ENCODE results near the gene CTDSP2. TPM values are rescaled to one million over a fixed set of nuclear protein-coding genes. Genes with fewer than 3 reads are reported as not detected.
A peak's percentile ranks its signal among the peaks of the same experiment; 100 is the strongest.
"Not testable (repeated sequence)": the region's sequence is repeated elsewhere in the genome, so short reads cannot be mapped to it uniquely, and the experiment has no call there.

Gene CTDSP2
- total RNA-seq, 2 donors from 2014 or later = 68.5 to 113 TPM

DNA sequence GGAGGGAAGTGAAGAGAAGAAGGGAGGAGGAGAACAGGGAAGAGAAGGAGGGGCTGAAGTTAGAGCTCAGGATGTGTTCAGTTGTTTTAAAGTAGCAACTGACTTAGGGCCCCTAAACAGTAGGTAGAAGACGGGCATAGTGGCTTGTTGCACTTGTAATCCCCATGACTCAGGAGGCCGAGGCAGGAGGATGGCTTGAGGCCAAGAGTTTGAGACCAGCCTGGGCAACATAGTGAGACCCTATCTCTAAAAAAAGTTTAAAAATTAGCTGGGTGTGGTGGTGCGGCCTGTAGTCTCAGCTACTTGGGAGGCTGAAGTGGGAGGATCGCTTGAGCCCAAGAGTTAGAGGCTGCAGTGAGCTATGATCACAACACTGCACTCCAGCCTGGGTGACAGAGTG lies 40.4 kb upstream of the CTDSP2 start:
- H3K4me1 Mint-ChIP-seq; H3K4me3 Mint-ChIP-seq; H3K27me3 Mint-ChIP-seq; ATAC-seq (replicated peaks); H3K9me3 Mint-ChIP-seq; H3K36me3 Mint-ChIP-seq (ENCODE audit: low read depth); H3K27ac Mint-ChIP-seq: not testable (repeated sequence)

DNA sequence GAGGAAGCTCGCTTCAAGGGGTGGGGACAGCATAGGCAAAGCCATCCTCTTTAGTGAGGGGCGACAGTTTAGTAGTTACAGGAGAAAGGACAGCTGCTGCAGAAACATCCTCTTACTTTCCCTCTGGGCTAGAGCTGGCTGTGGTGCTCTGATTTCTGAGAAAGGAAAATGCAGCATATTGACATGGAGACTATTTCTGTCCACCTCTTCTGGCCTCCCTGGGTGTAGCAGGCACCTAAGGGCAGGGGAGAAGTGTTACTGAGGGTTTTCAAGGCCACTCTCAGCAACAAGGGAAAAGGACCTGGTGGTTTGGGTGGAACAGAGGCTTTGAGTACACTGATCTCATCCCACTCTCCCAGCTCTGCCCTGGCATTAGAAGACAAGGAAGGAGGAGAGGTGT lies 40.0 kb upstream of the CTDSP2 start:
- Mint-ChIP-seq H3K27me3 (no peaks in the 10 kb centered on the region), H3K9me3 (peaks cover 4% of the 10 kb centered on the region), H3K36me3 (ENCODE audit: low read depth) (no peaks in the 10 kb centered on the region), H3K4me3 (no peak overlapping the region), H3K27ac (no peak overlapping the region), H3K4me1 (no peaks in the 10 kb centered on the region)
- no peak for ATAC-seq (replicated peaks)

DNA sequence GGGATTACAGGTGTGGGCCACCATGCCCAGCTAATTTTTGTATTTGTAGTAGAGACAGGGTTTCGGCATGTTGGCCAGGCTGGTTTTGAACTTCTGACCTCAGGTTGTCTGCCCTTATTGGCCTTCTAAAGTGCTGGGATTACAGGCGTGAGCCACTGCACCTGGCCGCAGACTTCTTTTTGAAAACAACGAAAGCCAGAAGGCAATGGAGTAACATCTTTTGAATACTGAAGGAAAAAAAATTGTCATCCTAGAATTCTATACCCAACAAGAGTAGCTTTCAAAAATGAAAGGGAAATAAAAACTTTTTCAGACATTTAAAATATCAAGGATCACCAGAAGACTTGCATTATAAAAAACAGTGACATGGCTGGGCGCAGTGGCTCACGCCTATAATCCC lies 38.7 kb upstream of the CTDSP2 start:
- ATAC-seq (replicated peaks) = no peak
- Mint-ChIP-seq H3K4me3 (no peak overlapping the region), H3K27me3 (no peaks in the 10 kb centered on the region), H3K4me1 (no peaks in the 10 kb centered on the region), H3K36me3 (ENCODE audit: low read depth) (no peaks in the 10 kb centered on the region), H3K27ac (no peak overlapping the region), H3K9me3 (peaks cover 4% of the 10 kb centered on the region)

DNA sequence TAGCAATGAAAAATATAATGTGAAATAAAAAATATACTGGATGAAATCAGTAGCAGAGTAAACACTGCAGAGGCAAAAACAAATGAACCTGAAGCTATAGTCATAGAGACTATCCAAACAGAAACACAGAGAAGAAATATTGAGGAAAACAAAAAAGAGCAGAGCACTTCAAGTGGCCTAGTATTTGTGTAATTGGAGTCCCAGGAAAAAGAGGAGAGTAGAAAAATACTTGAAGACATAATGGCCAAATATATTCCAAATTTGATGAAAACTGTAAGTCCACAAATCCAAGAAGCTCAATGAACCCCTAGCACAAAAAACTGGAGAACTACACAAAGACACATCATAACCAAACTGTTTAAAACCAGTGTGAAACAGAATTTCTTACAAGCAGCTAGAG lies 37.2 kb upstream of the CTDSP2 start:
- no peaks in the 10 kb centered on the region for H3K4me1 Mint-ChIP-seq
- no peak overlapping the region for H3K4me3 Mint-ChIP-seq
- peak overlapping the region; percentile 45 for H3K27ac Mint-ChIP-seq
- no peaks in the 10 kb centered on the region for H3K36me3 Mint-ChIP-seq (ENCODE audit: low read depth)
- ATAC-seq (replicated peaks) = no peak
- H3K9me3 Mint-ChIP-seq = peaks cover 4% of the 10 kb centered on the region
- no peaks in the 10 kb centered on the region for H3K27me3 Mint-ChIP-seq

DNA sequence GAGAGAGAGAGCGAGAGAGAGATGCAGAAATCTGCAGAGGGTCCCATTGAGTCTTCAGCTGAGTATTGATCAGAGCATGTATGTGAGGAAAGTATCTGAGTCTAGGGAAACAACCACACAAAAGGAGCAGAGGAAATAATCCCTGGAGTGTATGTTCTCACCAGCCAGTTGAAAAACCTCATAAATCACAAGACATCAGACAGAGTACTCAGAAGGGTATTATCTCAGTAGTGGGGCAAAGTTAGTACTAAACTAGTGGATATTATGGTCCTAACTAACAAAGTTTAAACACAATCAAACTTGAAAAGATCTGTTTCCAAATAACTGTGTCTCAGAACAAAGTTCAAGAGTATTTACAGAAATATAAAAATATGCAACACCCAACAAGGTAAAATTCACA lies 36.5 kb upstream of the CTDSP2 start:
- peaks cover 4% of the 10 kb centered on the region for H3K9me3 Mint-ChIP-seq
- H3K4me1 Mint-ChIP-seq = no peaks in the 10 kb centered on the region
- H3K27ac Mint-ChIP-seq = no peak overlapping the region
- no peaks in the 10 kb centered on the region for H3K27me3 Mint-ChIP-seq
- H3K36me3 Mint-ChIP-seq (ENCODE audit: low read depth) = no peaks in the 10 kb centered on the region
- ATAC-seq (replicated peaks) = no peak
- H3K4me3 Mint-ChIP-seq = no peak overlapping the region

DNA sequence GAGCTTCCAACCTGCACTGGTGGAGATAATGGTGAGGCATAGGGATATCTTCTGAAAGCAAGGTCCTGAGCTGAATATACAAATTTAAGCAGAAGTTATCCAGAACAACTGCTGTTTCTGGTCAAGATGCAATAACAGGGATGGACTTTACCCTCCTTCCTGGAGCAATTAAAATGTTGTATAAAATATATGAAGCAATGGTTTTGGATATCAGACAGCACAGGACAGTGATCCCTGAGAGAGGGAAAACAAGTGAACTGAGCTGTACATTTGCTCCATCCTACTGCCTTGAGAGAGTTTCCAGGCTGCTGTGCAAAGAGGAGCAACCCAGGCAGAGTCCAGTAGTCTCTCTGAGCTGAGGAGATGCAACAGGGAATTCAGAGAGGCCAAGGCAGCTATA lies 36.0 kb upstream of the CTDSP2 start:
- Mint-ChIP-seq H3K4me1 (no peaks in the 10 kb centered on the region), H3K36me3 (ENCODE audit: low read depth) (no peaks in the 10 kb centered on the region), H3K4me3 (no peak overlapping the region), H3K9me3 (peaks cover 4% of the 10 kb centered on the region), H3K27me3 (no peaks in the 10 kb centered on the region), H3K27ac (no peak overlapping the region)
- no peak for ATAC-seq (replicated peaks)

DNA sequence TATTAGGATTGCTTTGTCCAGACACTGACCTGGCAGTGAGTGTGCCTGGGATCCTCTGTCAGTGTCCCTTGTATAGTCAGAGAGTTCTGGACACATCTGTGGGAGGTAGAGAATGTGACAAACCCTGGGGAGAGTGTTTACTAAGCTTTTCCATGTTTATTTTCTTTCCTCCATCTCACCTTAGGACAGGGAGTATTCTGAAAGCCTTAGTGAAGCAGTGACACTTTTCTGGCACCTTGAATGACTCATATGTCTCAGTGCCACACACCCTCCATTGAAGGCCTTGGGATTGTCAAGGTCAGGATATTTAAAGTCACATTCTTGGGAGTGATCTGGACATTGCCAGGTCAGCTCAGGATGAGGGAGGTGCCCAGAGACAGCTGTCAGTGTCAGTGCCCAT lies 34.9 kb upstream of the CTDSP2 start:
- Mint-ChIP-seq H3K27ac (no peak overlapping the region), H3K4me1 (no peaks in the 10 kb centered on the region), H3K27me3 (no peaks in the 10 kb centered on the region), H3K9me3 (peaks cover 4% of the 10 kb centered on the region), H3K36me3 (ENCODE audit: low read depth) (no peaks in the 10 kb centered on the region), H3K4me3 (no peak overlapping the region)
- ATAC-seq (replicated peaks) = no peak

DNA sequence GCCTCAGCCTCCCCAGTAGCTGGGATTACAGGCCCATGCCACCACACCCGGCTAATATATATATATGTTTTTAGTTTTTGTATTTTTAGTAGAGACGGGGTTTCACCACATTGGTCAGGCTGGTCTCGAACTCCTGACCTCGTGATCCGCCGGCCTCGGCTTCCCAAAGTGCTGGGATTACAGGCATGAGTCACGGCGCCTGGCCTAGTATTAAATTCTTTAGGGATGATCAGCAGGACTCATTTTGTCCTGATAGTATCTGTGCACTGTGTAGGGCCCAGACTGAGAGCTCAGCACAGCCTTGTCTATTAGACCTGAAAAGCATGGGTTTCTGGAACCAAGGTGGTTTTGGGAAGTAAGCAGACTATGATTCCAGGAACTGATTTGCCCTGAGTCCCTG lies 34.5 kb upstream of the CTDSP2 start:
- not testable (repeated sequence) for H3K9me3 Mint-ChIP-seq; H3K4me3 Mint-ChIP-seq; H3K36me3 Mint-ChIP-seq (ENCODE audit: low read depth); ATAC-seq (replicated peaks); H3K27ac Mint-ChIP-seq; H3K4me1 Mint-ChIP-seq; H3K27me3 Mint-ChIP-seq

DNA sequence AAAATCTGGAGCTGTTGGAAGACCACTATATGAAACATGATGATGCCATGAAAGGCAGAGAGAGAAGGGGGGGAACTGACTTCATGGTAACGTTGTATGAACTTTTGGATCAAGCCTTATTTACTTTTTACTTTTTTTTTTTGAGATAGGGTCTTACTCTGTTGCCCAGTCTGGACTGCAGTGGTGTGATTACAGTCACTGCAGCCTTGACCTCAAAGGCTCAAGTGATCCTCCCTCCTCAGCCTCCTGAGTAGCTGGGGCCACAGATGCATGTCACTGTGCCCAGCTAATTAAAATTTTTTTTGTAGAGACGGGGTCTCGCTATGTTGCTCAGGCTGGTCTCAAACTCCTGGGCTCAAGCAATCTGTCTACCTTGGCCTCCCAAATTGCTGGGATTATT lies 31.3 kb upstream of the CTDSP2 start:
- H3K9me3 Mint-ChIP-seq = no peaks in the 10 kb centered on the region
- H3K4me3 Mint-ChIP-seq = no peak overlapping the region
- H3K36me3 Mint-ChIP-seq (ENCODE audit: low read depth) = no peaks in the 10 kb centered on the region
- H3K27me3 Mint-ChIP-seq = no peaks in the 10 kb centered on the region
- no peaks in the 10 kb centered on the region for H3K4me1 Mint-ChIP-seq
- H3K27ac Mint-ChIP-seq = no peak overlapping the region
- ATAC-seq (replicated peaks) = no peak

DNA sequence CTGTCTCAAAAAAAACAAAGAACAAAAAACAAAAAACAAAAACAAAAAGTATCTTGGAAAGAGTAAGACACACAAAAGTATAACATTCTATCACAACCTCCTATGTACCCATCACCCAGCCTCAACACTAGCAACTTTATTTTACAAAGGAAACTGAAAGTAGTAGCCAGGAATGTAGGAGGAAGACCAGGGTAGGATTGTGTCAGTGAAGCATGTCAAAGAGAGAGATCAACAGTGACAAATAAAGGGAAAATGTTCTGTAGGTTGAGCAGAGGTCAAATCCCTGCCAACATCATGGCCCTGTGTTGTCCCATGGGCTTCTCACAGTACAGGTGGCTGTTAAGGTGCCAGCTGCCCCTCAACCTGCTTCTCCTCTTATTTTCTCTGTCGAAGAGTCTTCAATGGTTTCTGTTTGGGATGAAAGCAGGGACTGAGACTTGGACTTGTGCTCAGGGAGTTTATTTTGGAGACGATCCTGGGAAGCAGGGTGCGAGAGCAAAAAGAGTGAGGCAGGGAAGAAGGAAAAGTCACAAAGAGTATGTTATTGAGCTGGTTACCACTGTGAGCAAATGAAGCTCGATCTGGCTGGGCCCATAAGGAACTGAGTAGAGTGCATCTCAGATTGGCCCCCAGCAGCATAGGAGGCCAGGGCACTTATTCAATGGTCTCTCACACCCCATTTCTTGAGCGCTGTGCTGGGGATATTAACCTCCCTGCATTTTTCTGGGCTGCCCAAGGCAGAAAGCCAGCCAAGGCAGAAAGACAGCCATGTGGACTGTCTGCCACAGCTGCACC lies 29.4 kb upstream of the CTDSP2 start:
- H3K27me3 Mint-ChIP-seq = no peaks in the 10 kb centered on the region
- H3K27ac Mint-ChIP-seq = no peak overlapping the region
- peak; percentile 35 for ATAC-seq (replicated peaks)
- H3K4me3 Mint-ChIP-seq = no peak overlapping the region
- H3K9me3 Mint-ChIP-seq = no peaks in the 10 kb centered on the region
- H3K4me1 Mint-ChIP-seq = no peaks in the 10 kb centered on the region
- no peaks in the 10 kb centered on the region for H3K36me3 Mint-ChIP-seq (ENCODE audit: low read depth)

DNA sequence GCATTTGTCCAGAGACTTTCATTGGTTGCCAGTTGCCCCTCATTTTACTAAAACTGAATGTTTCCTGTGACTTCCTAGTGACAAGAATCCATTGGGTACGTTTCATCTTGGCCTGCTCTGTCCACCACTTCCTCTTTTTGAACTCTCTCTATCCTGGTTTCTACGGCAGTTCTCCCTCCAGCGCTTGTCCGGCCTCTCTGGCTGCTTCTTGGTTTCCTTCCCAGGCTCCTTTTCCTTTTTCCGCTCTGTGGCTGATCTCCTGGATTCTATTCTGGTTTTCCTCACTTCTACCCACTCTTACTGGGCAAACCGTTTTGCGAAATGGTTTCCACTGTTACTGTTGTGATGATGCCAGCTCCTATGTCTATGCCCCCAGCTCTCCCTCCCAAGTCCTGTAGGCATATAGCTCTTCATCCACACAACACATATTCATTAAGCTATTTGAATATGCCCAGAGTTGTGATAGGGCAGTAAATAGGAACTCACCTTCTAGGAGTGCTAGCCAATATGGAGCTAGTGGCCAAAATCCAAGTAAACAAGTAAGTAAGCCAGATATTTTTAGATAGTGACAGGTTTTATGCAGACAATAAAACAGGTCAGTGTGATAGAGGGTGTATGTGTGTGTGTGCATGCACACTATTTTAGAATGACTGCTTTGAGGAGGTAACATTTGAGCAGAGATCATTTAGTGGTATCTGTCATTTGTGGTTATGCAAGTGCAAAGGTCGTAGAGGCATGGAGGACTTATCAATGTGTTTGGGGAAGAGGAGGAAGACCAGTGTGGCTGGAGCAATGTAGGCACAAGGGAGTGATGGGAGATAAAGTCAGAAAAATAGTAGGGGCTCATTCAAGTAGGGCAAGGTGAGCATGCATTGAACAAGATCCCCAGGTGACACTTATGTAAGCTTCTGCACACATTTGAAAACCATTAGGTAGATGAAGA lies 27.9 kb upstream of the CTDSP2 start:
- H3K9me3 Mint-ChIP-seq = no peaks in the 10 kb centered on the region
- no peaks in the 10 kb centered on the region for H3K36me3 Mint-ChIP-seq (ENCODE audit: low read depth)

DNA sequence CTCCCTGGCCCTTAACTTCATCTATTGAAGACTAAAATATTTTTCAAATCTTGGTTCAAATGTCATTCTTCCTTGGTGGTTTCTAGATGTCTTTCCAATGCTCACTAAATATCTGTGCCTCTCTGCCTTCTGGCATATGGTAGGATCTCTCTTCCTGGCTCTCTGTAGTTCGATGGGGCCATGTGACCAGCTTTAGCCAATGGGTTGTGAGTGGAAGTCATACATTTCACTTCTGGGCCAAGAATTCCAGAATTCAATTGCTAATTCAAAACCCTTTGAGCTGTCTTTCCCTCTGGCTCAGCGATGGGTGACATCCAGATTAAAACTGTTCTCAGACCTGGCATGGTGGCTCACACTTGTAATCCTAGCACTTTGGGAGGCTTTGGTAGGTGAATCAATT lies 25.8 kb upstream of the CTDSP2 start:
- no peaks in the 10 kb centered on the region for H3K9me3 Mint-ChIP-seq

More for the DNA sequence above, 27.9 kb upstream of the CTDSP2 start:
- H3K4me1 Mint-ChIP-seq = no peaks in the 10 kb centered on the region
- ATAC-seq (replicated peaks) = no peak
- H3K4me3 Mint-ChIP-seq = no peak overlapping the region
- H3K27me3 Mint-ChIP-seq = peaks cover 1% of the 10 kb centered on the region
- no peak overlapping the region for H3K27ac Mint-ChIP-seq

DNA sequence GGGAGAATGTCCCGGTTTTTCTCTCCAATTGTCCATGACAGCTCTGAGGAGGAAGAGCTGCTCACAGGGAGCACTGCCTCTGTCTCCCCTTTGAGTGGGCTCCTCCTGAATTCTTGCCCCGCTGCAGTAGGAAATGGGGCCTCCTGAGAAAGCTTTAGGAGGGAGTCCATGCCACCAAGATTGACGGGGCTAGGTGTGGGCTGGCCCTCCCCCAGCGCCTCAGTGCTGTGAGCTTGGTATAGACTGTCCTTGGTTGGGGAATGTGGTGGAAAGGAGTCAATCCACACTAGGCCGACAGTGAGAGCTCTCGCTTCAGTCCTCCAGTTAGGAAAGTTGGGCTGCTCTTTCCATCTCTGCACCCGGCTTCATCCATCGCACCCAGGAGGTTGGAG lies 23.4 kb upstream of the CTDSP2 start:
- Mint-ChIP-seq H3K27ac (no peak overlapping the region), H3K4me3 (no peak overlapping the region), H3K4me1 (no peaks in the 10 kb centered on the region), H3K36me3 (ENCODE audit: low read depth) (no peaks in the 10 kb centered on the region), H3K27me3 (peaks cover 5% of the 10 kb centered on the region), H3K9me3 (no peaks in the 10 kb centered on the region)
- no peak for ATAC-seq (replicated peaks)

More for the DNA sequence above, 25.8 kb upstream of the CTDSP2 start:
- H3K36me3 Mint-ChIP-seq (ENCODE audit: low read depth) = no peaks in the 10 kb centered on the region
- no peaks in the 10 kb centered on the region for H3K4me1 Mint-ChIP-seq
- ATAC-seq (replicated peaks) = no peak
- H3K27me3 Mint-ChIP-seq = peaks cover 5% of the 10 kb centered on the region
- H3K4me3 Mint-ChIP-seq = no peak overlapping the region
- H3K27ac Mint-ChIP-seq = no peak overlapping the region

DNA sequence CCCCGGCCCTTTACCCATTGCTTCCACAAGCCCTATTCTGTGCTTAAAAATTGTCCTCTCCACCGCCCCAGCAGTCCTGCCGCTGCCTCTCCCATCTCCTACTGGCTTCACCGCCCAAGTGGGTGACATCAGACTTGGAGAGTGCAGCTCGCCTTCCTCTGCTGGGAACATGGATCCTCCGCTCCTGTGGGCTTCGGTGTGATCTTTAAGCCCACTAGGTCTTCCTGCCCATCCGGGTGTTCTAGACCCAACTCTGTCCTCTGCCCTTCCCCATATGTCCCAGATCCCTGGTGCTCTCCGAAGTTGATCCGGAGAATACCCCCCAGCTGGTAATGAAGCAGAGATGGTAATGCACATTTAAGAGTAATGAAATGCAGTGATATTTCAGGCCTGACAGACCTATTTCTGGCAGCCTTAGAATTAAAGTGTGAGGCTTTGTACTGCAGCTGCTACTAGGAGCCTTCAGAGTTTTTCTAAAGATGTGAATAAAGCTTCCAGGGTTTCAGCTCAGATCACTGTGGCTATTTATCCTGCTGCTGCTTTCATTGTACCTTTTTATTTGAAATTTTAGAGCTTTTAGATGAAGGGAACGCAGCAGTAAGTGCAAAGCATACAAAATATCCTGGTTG lies 22.9 kb upstream of the CTDSP2 start:
- Mint-ChIP-seq H3K27me3 (peaks cover 5% of the 10 kb centered on the region), H3K4me3 (no peak overlapping the region), H3K27ac (no peak overlapping the region), H3K36me3 (ENCODE audit: low read depth) (no peaks in the 10 kb centered on the region), H3K4me1 (no peaks in the 10 kb centered on the region), H3K9me3 (no peaks in the 10 kb centered on the region)
- ATAC-seq (replicated peaks) = no peak

DNA sequence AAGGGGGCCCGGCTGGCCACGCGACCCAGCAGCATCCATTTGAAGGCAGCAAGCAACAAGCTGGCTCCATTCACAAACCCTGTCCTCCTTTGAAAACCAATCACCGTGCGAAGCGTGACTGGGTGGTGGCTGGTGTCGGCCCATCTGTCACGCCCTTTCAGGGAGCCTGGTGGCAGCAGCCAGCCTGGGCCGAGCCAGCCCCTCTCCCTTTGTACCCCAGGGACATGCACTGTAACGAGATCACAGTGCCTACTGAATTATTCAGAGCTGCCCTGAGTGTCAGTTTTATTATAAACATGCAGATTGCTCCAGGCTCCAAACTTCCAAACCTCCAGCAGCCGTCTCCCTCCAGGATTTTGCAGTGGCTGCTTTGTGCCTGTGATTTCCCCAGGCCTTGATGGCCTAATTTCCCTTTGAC lies 22.3 kb upstream of the CTDSP2 start:
- H3K4me1 Mint-ChIP-seq = no peaks in the 10 kb centered on the region

More for the DNA sequence above, 22.3 kb upstream of the CTDSP2 start:
- Mint-ChIP-seq H3K27ac (no peak overlapping the region), H3K27me3 (peaks cover 5% of the 10 kb centered on the region), H3K9me3 (no peaks in the 10 kb centered on the region), H3K4me3 (no peak overlapping the region), H3K36me3 (ENCODE audit: low read depth) (no peaks in the 10 kb centered on the region)
- ATAC-seq (replicated peaks) = no peak
